MM.1S (cell line): ENCODE results near the gene IVD.

Experiments used
- DNase-seq: peaks from one replicate; pipeline ENCODE4 v3.0.0-alpha.2; 2015
- H2AFZ ChIP-seq: fragments of 300-600 bp; sonication (generic); 2 replicates; pipeline ENCODE4 v1.6.0; 2016; ENCODE audit warnings: antibody characterized with exemption, low read length
- H3F3A ChIP-seq: fragments of 300-600 bp; sonication (generic); 2 replicates; pipeline ENCODE4 v1.6.1; 2016; ENCODE audit warnings: mild to moderate bottlenecking, antibody characterized with exemption, low read length, moderate library complexity, mixed read lengths; ENCODE audit not compliant: insufficient read depth
- H3K27ac ChIP-seq: fragments of 300-600 bp; sonication (generic); 2 replicates; pipeline ENCODE4 v1.5.1; 2016; ENCODE audit warnings: mild to moderate bottlenecking, low read length
- H3K27me3 ChIP-seq: fragments of 300-600 bp; sonication (generic); replicated peaks from 2 replicates; pipeline ENCODE4 v1.6.0; 2016; ENCODE audit warnings: low read length; ENCODE audit not compliant: insufficient read depth
- H3K36me3 ChIP-seq: fragments of 300-600 bp; sonication (generic); replicated peaks from 2 replicates; pipeline ENCODE4 v1.6.1; 2016; ENCODE audit warnings: mild to moderate bottlenecking, low read length, mixed read lengths; ENCODE audit not compliant: insufficient read depth
- H3K4me1 ChIP-seq: fragments of 300-600 bp; sonication (generic); 2 replicates; pipeline ENCODE4 v1.6.1; 2016; ENCODE audit warnings: low read length, mixed read lengths
- H3K4me2 ChIP-seq: fragments of 300-600 bp; sonication (generic); 2 replicates; pipeline ENCODE4 v1.6.0; 2016; ENCODE audit warnings: low read depth, low read length
- H3K4me3 ChIP-seq: fragments of 300-600 bp; sonication (generic); 2 replicates; pipeline ENCODE4 v1.5.1; 2016; ENCODE audit warnings: low read length, mixed read lengths
- H3K79me2 ChIP-seq: fragments of 300-600 bp; sonication (generic); 2 replicates; pipeline ENCODE4 v1.6.1; 2016; ENCODE audit warnings: mixed run types, low read length, mixed read lengths
- H3K9ac ChIP-seq: fragments of 300-600 bp; sonication (generic); 2 replicates; pipeline ENCODE4 v1.6.1; 2016; ENCODE audit warnings: low read length, mixed read lengths
- H3K9me2 ChIP-seq: fragments of 300-600 bp; sonication (generic); replicated peaks from 2 replicates; pipeline ENCODE4 v1.6.1; 2016; ENCODE audit warnings: mild to moderate bottlenecking, low read length, mixed read lengths; ENCODE audit not compliant: insufficient read depth
- H3K9me3 ChIP-seq: fragments of 300-600 bp; sonication (generic); replicated peaks from 2 replicates; pipeline ENCODE4 v1.6.1; 2016; ENCODE audit warnings: mild to moderate bottlenecking, low read length, mixed read lengths; ENCODE audit not compliant: insufficient read depth
- H4K20me1 ChIP-seq: fragments of 300-600 bp; sonication (generic); 2 replicates; pipeline ENCODE4 v1.6.1; 2016; ENCODE audit warnings: mild to moderate bottlenecking, low read length, moderate library complexity, mixed read lengths; ENCODE audit not compliant: insufficient read depth
- CTCF ChIP-seq: fragments of 300-600 bp; sonication (generic); IDR thresholded peaks from 2 replicates; pipeline ENCODE4 v1.5.1; 2016; ENCODE audit warnings: antibody characterized with exemption, low read length, mixed read lengths
- EZH2 ChIP-seq: fragments of 300-600 bp; sonication (generic); optimal IDR thresholded peaks from 2 replicates; pipeline ENCODE3; 2017; ENCODE audit warnings: low read depth, mild to moderate bottlenecking, antibody characterized with exemption, low read length, mixed read lengths
- EZH2phosphoT487 ChIP-seq: fragments of 300-600 bp; sonication (generic); IDR thresholded peaks from 2 replicates; pipeline ENCODE4 v1.6.1; 2018; ENCODE audit warnings: antibody characterized with exemption, low read length

The IVD gene

DNA sequence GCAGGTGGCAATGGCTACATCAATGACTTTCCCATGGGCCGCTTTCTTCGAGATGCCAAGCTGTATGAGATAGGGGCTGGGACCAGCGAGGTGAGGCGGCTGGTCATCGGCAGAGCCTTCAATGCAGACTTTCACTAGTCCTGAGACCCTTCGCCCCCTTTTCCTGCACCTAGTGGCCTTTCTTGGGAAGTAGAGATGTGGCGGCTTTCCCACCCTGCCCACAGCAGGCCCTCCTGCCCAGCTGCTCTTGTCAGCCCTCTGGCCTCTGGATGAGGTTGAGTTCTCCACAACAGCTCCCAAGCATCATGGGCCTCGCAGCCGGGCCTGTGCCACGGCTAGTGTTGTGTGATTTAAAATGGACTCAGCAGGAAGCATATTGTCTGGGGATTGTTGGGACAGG lies 12.5 kb downstream of the IVD start:
- Histone ChIP-seq H3K9ac (no peak overlapping the region), H3K27me3 (no peaks in the 10 kb centered on the region), H3K79me2 (no peaks in the 10 kb centered on the region), H3F3A (no peaks in the 10 kb centered on the region), H2AFZ (no peak overlapping the region), H3K9me2 (no peaks in the 10 kb centered on the region), H4K20me1 (no peaks in the 10 kb centered on the region), H3K4me2 (no peak overlapping the region), H3K4me1 (no peaks in the 10 kb centered on the region), H3K4me3 (no peak overlapping the region), H3K36me3 (no peaks in the 10 kb centered on the region), H3K9me3 (no peaks in the 10 kb centered on the region), H3K27ac (no peak overlapping the region)
- no peak for TF ChIP-seq EZH2phosphoT487
- no peak for TF ChIP-seq EZH2
- no peak for TF ChIP-seq CTCF
- no peak for DNase-seq

DNA sequence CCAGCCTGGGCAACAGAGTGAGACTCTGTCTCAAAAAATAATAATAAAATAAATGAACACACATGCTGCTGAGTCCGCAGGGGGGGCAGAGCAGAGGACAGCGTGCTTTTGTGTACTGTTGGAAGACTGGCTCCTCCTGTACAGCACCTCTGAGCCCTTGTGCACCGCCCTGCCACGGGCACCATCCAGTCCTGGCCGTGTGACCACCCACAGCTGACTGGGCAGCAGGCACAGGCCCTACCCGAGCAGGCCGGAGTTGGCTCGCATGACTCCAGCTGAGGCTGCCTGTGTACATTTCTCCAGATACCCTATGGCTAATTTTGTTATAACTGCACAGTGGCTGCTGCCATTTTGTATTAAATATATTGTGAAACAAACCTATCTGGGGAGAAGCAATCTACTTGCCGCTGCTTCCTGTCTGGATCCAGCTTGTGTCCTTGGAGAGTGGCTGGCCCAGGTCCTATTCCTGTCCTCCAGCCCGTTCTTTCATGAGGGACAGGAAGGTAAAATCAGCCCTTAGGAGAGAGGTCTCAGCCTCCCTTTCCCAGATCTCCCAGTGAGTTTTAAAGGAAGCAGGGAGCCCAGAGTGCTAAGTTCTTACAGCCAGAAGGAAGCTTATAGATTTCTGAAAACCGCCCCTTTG lies 14.6 kb downstream of the IVD start:
- Histone ChIP-seq H3K4me3 (no peak overlapping the region), H3F3A (no peaks in the 10 kb centered on the region), H3K9ac (no peak overlapping the region), H3K36me3 (no peaks in the 10 kb centered on the region), H4K20me1 (no peaks in the 10 kb centered on the region), H3K4me2 (no peak overlapping the region), H2AFZ (no peak overlapping the region), H3K9me2 (no peaks in the 10 kb centered on the region), H3K27me3 (no peaks in the 10 kb centered on the region), H3K9me3 (no peaks in the 10 kb centered on the region), H3K4me1 (no peaks in the 10 kb centered on the region), H3K27ac (no peak overlapping the region), H3K79me2 (no peaks in the 10 kb centered on the region)
- DNase-seq = no peak
- no peak for TF ChIP-seq CTCF
- TF ChIP-seq EZH2phosphoT487 = no peak
- TF ChIP-seq EZH2 = no peak

- Histone ChIP-seq H2AFZ (no peak overlapping the region), H3K9me2 (no peaks in the 10 kb centered on the region), H3K27ac (no peak overlapping the region), H3K27me3 (no peaks in the 10 kb centered on the region), H3K9me3 (no peaks in the 10 kb centered on the region), H3K4me1 (no peaks in the 10 kb centered on the region), H3K36me3 (no peaks in the 10 kb centered on the region), H3K79me2 (no peaks in the 10 kb centered on the region), H3F3A (no peaks in the 10 kb centered on the region), H3K4me2 (no peak overlapping the region), H3K9ac (no peak overlapping the region), H3K4me3 (no peak overlapping the region), H4K20me1 (no peaks in the 10 kb centered on the region)
- TF ChIP-seq CTCF (no peak), EZH2phosphoT487 (no peak), EZH2 (no peak)
- DNase-seq = no peak
Observed at GRCh38 chr15:40420793-40421192, 15.2 kb downstream of the IVD start.
